ENCODE results near the gene OR2V2.
"Not testable (repeated sequence)": the region's sequence is repeated elsewhere in the genome, so short reads cannot be mapped to it uniquely, and the experiment has no call there.

The OR2V2 gene

GRCh38 chr5:181146927-181147636, at the start of gene OR2V2:
Gene OR2V2 (plus strand): TSS chr5:181147586. CDS start chr5:181154943, 7,357 bp downstream.
- not testable (repeated sequence) for H3K4me1 ChIP-seq (ENCODE audit: control insufficient read depth, insufficient read depth, low read length); H3K27me3 ChIP-seq (ENCODE audit: control insufficient read depth, insufficient read depth, low read length); H3K36me3 ChIP-seq (ENCODE audit: control insufficient read depth, insufficient read depth, low read length); H3K27ac ChIP-seq (ENCODE audit: low read depth, low read length); H3K4me3 ChIP-seq (ENCODE audit: low read length); H3K9ac ChIP-seq (ENCODE audit: low read length)

GRCh38 chr5:181097759-181098491, 49.5 kb upstream of the OR2V2 start:
- H3K27me3 ChIP-seq (ENCODE audit: control insufficient read depth, insufficient read depth, low read length) = peaks cover 14% of the 10 kb centered on the region
- H3K4me1 ChIP-seq (ENCODE audit: control insufficient read depth, insufficient read depth, low read length); H3K27ac ChIP-seq (ENCODE audit: low read depth, low read length); H3K36me3 ChIP-seq (ENCODE audit: control insufficient read depth, insufficient read depth, low read length); H3K9ac ChIP-seq (ENCODE audit: low read length); H3K4me3 ChIP-seq (ENCODE audit: low read length): not testable (repeated sequence)

GRCh38 chr5:181098762-181099601, 48.4 kb upstream of the OR2V2 start:
- H3K36me3 ChIP-seq (ENCODE audit: control insufficient read depth, insufficient read depth, low read length) = no peaks in the 10 kb centered on the region
- peaks cover 14% of the 10 kb centered on the region for H3K27me3 ChIP-seq (ENCODE audit: control insufficient read depth, insufficient read depth, low read length)
- no peak overlapping the region for H3K9ac ChIP-seq (ENCODE audit: low read length)
- no peaks in the 10 kb centered on the region for H3K4me1 ChIP-seq (ENCODE audit: control insufficient read depth, insufficient read depth, low read length)
- H3K4me3 ChIP-seq (ENCODE audit: low read length) = no peak overlapping the region
- no peak overlapping the region for H3K27ac ChIP-seq (ENCODE audit: low read depth, low read length)

- H3K36me3 ChIP-seq (ENCODE audit: control insufficient read depth, insufficient read depth, low read length) = no peaks in the 10 kb centered on the region
- peaks cover 14% of the 10 kb centered on the region for H3K27me3 ChIP-seq (ENCODE audit: control insufficient read depth, insufficient read depth, low read length)
- H3K27ac ChIP-seq (ENCODE audit: low read depth, low read length) = no peak overlapping the region
- no peak overlapping the region for H3K9ac ChIP-seq (ENCODE audit: low read length)
- no peak overlapping the region for H3K4me3 ChIP-seq (ENCODE audit: low read length)
- H3K4me1 ChIP-seq (ENCODE audit: control insufficient read depth, insufficient read depth, low read length) = no peaks in the 10 kb centered on the region
Observed at GRCh38 chr5:181099602-181100086, 47.7 kb upstream of the OR2V2 start.

- no peak overlapping the region for H3K27ac ChIP-seq (ENCODE audit: low read depth, low read length)
- H3K4me1 ChIP-seq (ENCODE audit: control insufficient read depth, insufficient read depth, low read length) = no peaks in the 10 kb centered on the region
- peaks cover 14% of the 10 kb centered on the region for H3K27me3 ChIP-seq (ENCODE audit: control insufficient read depth, insufficient read depth, low read length)
- H3K36me3 ChIP-seq (ENCODE audit: control insufficient read depth, insufficient read depth, low read length) = no peaks in the 10 kb centered on the region
- H3K9ac ChIP-seq (ENCODE audit: low read length) = no peak overlapping the region
- no peak overlapping the region for H3K4me3 ChIP-seq (ENCODE audit: low read length)
Observed at GRCh38 chr5:181100121-181100875, 47.1 kb upstream of the OR2V2 start.

- H3K27me3 ChIP-seq (ENCODE audit: control insufficient read depth, insufficient read depth, low read length) = peaks cover 14% of the 10 kb centered on the region
- H3K4me3 ChIP-seq (ENCODE audit: low read length); H3K27ac ChIP-seq (ENCODE audit: low read depth, low read length); H3K36me3 ChIP-seq (ENCODE audit: control insufficient read depth, insufficient read depth, low read length); H3K9ac ChIP-seq (ENCODE audit: low read length); H3K4me1 ChIP-seq (ENCODE audit: control insufficient read depth, insufficient read depth, low read length): not testable (repeated sequence)
Observed at GRCh38 chr5:181101030-181101641, 46.2 kb upstream of the OR2V2 start.

- peaks cover 18% of the 10 kb centered on the region for H3K27me3 ChIP-seq (ENCODE audit: control insufficient read depth, insufficient read depth, low read length)
- not testable (repeated sequence) for H3K36me3 ChIP-seq (ENCODE audit: control insufficient read depth, insufficient read depth, low read length); H3K4me1 ChIP-seq (ENCODE audit: control insufficient read depth, insufficient read depth, low read length); H3K4me3 ChIP-seq (ENCODE audit: low read length); H3K9ac ChIP-seq (ENCODE audit: low read length); H3K27ac ChIP-seq (ENCODE audit: low read depth, low read length)
Observed at GRCh38 chr5:181101930-181102674, 45.3 kb upstream of the OR2V2 start.

GRCh38 chr5:181104259-181104568, 43.2 kb upstream of the OR2V2 start:
- H3K27ac ChIP-seq (ENCODE audit: low read depth, low read length); H3K4me3 ChIP-seq (ENCODE audit: low read length); H3K4me1 ChIP-seq (ENCODE audit: control insufficient read depth, insufficient read depth, low read length); H3K9ac ChIP-seq (ENCODE audit: low read length); H3K36me3 ChIP-seq (ENCODE audit: control insufficient read depth, insufficient read depth, low read length): not testable (repeated sequence)
- peaks cover 29% of the 10 kb centered on the region for H3K27me3 ChIP-seq (ENCODE audit: control insufficient read depth, insufficient read depth, low read length)

- not testable (repeated sequence) for H3K9ac ChIP-seq (ENCODE audit: low read length); H3K4me3 ChIP-seq (ENCODE audit: low read length); H3K36me3 ChIP-seq (ENCODE audit: control insufficient read depth, insufficient read depth, low read length); H3K4me1 ChIP-seq (ENCODE audit: control insufficient read depth, insufficient read depth, low read length); H3K27ac ChIP-seq (ENCODE audit: low read depth, low read length)
- peaks cover 23% of the 10 kb centered on the region for H3K27me3 ChIP-seq (ENCODE audit: control insufficient read depth, insufficient read depth, low read length)
Observed at GRCh38 chr5:181104606-181105390, 42.6 kb upstream of the OR2V2 start.

GRCh38 chr5:181105391-181106025, 41.9 kb upstream of the OR2V2 start:
- Histone ChIP-seq H3K27me3 (ENCODE audit: control insufficient read depth, insufficient read depth, low read length) (peaks cover 16% of the 10 kb centered on the region), H3K4me3 (ENCODE audit: low read length) (no peak overlapping the region), H3K9ac (ENCODE audit: low read length) (no peak overlapping the region), H3K36me3 (ENCODE audit: control insufficient read depth, insufficient read depth, low read length) (no peaks in the 10 kb centered on the region), H3K27ac (ENCODE audit: low read depth, low read length) (no peak overlapping the region), H3K4me1 (ENCODE audit: control insufficient read depth, insufficient read depth, low read length) (no peaks in the 10 kb centered on the region)

Data from rectal smooth muscle tissue (tissue), 1 donor.